Upper lobe of left lung (tissue), 4 donors: Measurements from ENCODE around the gene MACROD2.

Experiments
- POLR2A ChIP-seq, 4 donors: fragments of 450-650 bp; IDR thresholded peaks; one replicate each; pipeline ENCODE4 v1.5.1; 2016 to 2017; ENCODE audit warnings: antibody characterized with exemption in 4 of 4, mild to moderate bottlenecking in 2 of 4
- POLR2AphosphoS5 ChIP-seq, 2 donors: sonication (generic); formaldehyde crosslinking; IDR thresholded peaks; one replicate each; pipeline ENCODE4 v1.5.1; 2017; ENCODE audit warnings: antibody characterized with exemption in 2 of 2
- TF ChIP-seq, protein P1 (sequence below), 6 experiments: fragments of 450-650 bp in 4 of 6; fragments of 200-600 bp in 2 of 6; sonication (generic) in 2 of 6; IDR thresholded peaks; one replicate each; pipeline ENCODE4 v1.5.1; 2016 to 2019; ENCODE audit warnings: antibody characterized with exemption in 6 of 6

- TF ChIP-seq POLR2AphosphoS5 (IDR thresholded peaks at IDR 0.05) = no peak
- TF ChIP-seq, protein P1, sequence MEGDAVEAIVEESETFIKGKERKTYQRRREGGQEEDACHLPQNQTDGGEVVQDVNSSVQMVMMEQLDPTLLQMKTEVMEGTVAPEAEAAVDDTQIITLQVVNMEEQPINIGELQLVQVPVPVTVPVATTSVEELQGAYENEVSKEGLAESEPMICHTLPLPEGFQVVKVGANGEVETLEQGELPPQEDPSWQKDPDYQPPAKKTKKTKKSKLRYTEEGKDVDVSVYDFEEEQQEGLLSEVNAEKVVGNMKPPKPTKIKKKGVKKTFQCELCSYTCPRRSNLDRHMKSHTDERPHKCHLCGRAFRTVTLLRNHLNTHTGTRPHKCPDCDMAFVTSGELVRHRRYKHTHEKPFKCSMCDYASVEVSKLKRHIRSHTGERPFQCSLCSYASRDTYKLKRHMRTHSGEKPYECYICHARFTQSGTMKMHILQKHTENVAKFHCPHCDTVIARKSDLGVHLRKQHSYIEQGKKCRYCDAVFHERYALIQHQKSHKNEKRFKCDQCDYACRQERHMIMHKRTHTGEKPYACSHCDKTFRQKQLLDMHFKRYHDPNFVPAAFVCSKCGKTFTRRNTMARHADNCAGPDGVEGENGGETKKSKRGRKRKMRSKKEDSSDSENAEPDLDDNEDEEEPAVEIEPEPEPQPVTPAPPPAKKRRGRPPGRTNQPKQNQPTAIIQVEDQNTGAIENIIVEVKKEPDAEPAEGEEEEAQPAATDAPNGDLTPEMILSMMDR (IDR thresholded peaks at IDR 0.05) = no peak
- TF ChIP-seq POLR2A (IDR thresholded peaks at IDR 0.05) = no peak
These were observed 239.5 kb downstream of the MACROD2 start for GRCh38 chr20:14234666-14235295.
